ENCODE results near the gene MIEF2.

DNA sequence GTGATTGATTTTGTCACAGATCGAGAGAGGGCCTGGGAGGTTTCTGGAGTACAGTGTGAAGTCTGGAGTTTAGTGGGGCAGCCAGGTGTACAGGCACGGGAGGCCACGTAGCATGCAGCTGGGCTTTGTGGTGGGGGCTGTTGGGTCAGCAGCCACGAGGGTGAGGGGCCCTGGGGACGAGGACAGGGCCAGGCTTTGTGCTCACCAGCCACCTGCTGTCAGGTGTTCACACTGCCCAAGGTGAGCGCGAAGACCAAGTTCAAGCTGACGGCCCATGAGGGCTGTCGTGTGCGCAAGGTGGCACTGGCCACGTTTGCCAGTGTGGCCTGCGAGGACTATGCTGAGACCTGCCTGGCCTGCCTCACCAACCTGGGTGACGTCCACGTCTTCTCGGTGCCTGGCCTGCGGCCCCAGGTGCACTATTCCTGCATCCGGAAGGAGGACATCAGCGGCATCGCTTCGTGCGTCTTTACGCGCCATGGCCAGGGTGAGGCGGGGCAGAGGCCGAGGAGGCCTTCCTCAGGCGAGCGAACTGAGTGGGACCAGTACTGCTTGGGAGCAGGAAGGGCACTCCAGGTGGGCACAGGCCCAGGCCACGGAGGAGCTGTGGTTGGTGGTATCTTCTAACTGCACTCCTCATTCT lies 19.1 kb upstream of the MIEF2 start:
- TF ChIP-seq, protein P1, sequence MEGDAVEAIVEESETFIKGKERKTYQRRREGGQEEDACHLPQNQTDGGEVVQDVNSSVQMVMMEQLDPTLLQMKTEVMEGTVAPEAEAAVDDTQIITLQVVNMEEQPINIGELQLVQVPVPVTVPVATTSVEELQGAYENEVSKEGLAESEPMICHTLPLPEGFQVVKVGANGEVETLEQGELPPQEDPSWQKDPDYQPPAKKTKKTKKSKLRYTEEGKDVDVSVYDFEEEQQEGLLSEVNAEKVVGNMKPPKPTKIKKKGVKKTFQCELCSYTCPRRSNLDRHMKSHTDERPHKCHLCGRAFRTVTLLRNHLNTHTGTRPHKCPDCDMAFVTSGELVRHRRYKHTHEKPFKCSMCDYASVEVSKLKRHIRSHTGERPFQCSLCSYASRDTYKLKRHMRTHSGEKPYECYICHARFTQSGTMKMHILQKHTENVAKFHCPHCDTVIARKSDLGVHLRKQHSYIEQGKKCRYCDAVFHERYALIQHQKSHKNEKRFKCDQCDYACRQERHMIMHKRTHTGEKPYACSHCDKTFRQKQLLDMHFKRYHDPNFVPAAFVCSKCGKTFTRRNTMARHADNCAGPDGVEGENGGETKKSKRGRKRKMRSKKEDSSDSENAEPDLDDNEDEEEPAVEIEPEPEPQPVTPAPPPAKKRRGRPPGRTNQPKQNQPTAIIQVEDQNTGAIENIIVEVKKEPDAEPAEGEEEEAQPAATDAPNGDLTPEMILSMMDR (conservative IDR thresholded peaks at IDR 0.05) = no peak
- TF ChIP-seq EZH2 (IDR thresholded peaks at IDR 0.05; ENCODE audit: low read depth) = no peak
